ENCODE data around the gene NDE1. TPM values are rescaled to one million over a fixed set of nuclear protein-coding genes. Genes with fewer than 3 reads are reported as not detected.

NDE1 gene
- total and polyA plus RNA-seq, 2 donors (not counting 3 experiments of a cell fraction or from before 2014, with no cell fraction given) = 28.0 to 90.2 TPM

DNA sequence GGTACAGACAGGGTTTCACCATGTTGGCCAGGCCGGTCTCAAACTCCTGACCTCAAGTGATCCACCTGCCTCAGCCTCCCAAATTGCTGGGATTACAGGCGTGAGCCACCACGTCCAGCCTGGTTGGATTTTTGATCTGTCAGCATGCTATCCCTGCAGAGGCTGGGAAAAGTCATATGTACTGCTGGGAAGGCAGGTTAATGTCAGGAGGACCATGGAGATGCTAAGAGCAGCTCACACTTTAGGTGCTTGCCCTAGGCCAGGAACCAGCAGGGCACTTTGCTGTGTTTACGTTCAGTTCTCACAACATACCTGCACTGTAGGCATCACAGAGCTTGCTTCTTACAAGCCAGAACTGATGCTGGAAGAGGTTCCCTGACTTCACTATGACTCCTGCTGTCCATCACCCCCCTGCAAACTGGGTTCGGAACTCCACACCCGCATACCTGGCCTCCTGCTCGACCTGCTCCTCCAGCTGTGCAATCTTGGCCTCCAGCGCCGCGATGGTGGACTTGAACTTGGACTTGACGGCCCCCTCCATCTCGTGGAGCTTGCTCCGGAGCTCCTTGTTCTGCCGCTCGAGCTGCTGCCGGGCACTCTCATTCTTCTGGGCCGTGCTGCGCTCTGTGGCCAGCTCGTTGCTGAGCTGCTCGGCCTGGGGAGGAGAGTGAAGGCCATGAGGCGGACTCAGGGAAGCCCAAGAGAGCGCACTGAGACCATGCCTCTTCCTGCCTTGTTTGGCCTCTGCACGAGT lies 66.8 kb downstream of the NDE1 start:
- FAIRE-seq (no peak), DNase-seq (ENCODE audit: low read depth, low spot score) (no peak)
- intact Hi-C loops (cut with micrococcal nuclease) = no loop called here
- no peaks in the 10 kb centered on the region for H3K9me3 ChIP-seq (replicated peaks; ENCODE audit: control insufficient read depth, insufficient read depth, low read length)
- no peaks in the 10 kb centered on the region for H3K27me3 ChIP-seq (ENCODE audit: control insufficient read depth in 2 of 2, insufficient read depth in 2 of 2, low read length in 2 of 2)
- BruUV-seq (replicated peaks) = no TSS peak
- H3K27ac ChIP-seq (ENCODE audit: insufficient read depth, low read depth, low read length) = no peak overlapping the region
- dilution Hi-C loops (cut with MboI; ENCODE audit: extremely low pct_ligation_motif_present, low sequenced_read_pairs) = no loop called here
- POLR2A ChIA-PET = no interaction called here
- TF ChIP-seq POLR2AphosphoS5 (IDR thresholded peaks at IDR 0.05; ENCODE audit: insufficient read depth, low read depth, low read length) = no peak
- TF ChIP-seq EZH2 (IDR thresholded peaks at IDR 0.05; ENCODE audit: borderline replicate concordance, low read depth, low read length, severe bottlenecking) = no peak
- TF ChIP-seq GATA2 (IDR thresholded peaks at IDR 0.05; ENCODE audit: insufficient read depth, insufficient read length, low read depth, low read length) = no peak
- TF ChIP-seq, protein P1, sequence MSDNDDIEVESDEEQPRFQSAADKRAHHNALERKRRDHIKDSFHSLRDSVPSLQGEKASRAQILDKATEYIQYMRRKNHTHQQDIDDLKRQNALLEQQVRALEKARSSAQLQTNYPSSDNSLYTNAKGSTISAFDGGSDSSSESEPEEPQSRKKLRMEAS (IDR thresholded peaks at IDR 0.05; ENCODE audit: insufficient read depth, insufficient read length) = no peak
- TF ChIP-seq, protein P2, sequence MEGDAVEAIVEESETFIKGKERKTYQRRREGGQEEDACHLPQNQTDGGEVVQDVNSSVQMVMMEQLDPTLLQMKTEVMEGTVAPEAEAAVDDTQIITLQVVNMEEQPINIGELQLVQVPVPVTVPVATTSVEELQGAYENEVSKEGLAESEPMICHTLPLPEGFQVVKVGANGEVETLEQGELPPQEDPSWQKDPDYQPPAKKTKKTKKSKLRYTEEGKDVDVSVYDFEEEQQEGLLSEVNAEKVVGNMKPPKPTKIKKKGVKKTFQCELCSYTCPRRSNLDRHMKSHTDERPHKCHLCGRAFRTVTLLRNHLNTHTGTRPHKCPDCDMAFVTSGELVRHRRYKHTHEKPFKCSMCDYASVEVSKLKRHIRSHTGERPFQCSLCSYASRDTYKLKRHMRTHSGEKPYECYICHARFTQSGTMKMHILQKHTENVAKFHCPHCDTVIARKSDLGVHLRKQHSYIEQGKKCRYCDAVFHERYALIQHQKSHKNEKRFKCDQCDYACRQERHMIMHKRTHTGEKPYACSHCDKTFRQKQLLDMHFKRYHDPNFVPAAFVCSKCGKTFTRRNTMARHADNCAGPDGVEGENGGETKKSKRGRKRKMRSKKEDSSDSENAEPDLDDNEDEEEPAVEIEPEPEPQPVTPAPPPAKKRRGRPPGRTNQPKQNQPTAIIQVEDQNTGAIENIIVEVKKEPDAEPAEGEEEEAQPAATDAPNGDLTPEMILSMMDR (IDR thresholded peaks at IDR 0.05; ENCODE audit: extremely low read depth in 1 of 2, insufficient read depth in 1 of 2, low read depth in 1 of 2, low read length in 2 of 2) = no peak
- no peak for TF ChIP-seq JUN (IDR thresholded peaks at IDR 0.05; ENCODE audit: borderline replicate concordance, insufficient read depth, insufficient read length, low read depth)
- no peaks in the 10 kb centered on the region for H3K4me1 ChIP-seq (ENCODE audit: control insufficient read depth, extremely low read depth, insufficient read depth, low read length)
- H3K79me2 ChIP-seq (ENCODE audit: control insufficient read depth, insufficient read depth, low read length) = no peaks in the 10 kb centered on the region
- CTCF ChIA-PET = interaction anchor here (0.9 to 1.0 kb wide), 2 partner anchors 14 to 105 kb away, joined by 3 read pairs; no protein-coding TSS in a partner anchor
- H3K9ac ChIP-seq (replicated peaks; ENCODE audit: extremely low read depth, insufficient read depth, low read length) = no peak overlapping the region
- H2AFZ ChIP-seq (ENCODE audit: low read depth, low read length) = no peak overlapping the region
- H3K36me3 ChIP-seq (ENCODE audit: control insufficient read depth in 2 of 2, extremely low read depth in 1 of 2, insufficient read depth in 2 of 2, low read length in 2 of 2) = peaks cover 0 to 3% of the 10 kb centered on the region in 2 experiments
- no peak overlapping the region for H3K4me2 ChIP-seq (ENCODE audit: insufficient read depth, low read length)
- H4K20me1 ChIP-seq (replicated peaks; ENCODE audit: control insufficient read depth, extremely low read depth, insufficient read depth, low read length) = no peaks in the 10 kb centered on the region
- H3K9me1 ChIP-seq (replicated peaks; ENCODE audit: control insufficient read depth, extremely low read depth, insufficient read depth, low read length) = no peaks in the 10 kb centered on the region
- no peak overlapping the region for H3K4me3 ChIP-seq (replicated peaks in 1 of 3; ENCODE audit: insufficient read depth in 1 of 3, low read depth in 1 of 3, low read length in 3 of 3)

Measured in endothelial cell of umbilical vein (primary cell).